T-cell (primary cell): ENCODE data around the gene IGFBP2. TPM values are rescaled to one million over a fixed set of nuclear protein-coding genes. Genes with fewer than 3 reads are reported as not detected.

Source experiments
- ATAC-seq, 4 experiments: fragments of 200-7000 bp in 3 of 4; fragments of 150-1000 bp in 1 of 4; cut with Tn5 transposase; replicated peaks in 1 of 4; 1 replicate in 3 of 4; 2 replicates in 1 of 4; pipeline ENCODE4 v1.10.0; 2021; ENCODE audit warnings: moderate library complexity in 3 of 4, mild to moderate bottlenecking in 2 of 4, moderate number of reproducible peaks in 1 of 4
- CTCF ChIA-PET, 2 donors: fragments of 300-600 bp; sonication (Branson Sonifier 250); formaldehyde crosslinking; loops; one replicate each; lab custom pipeline; 2022; ENCODE audit warnings: antibody characterized with exemption in 2 of 2; lab: Charles Lee
- POLR2A ChIA-PET, 2 donors: fragments of 300-600 bp; sonication (Branson Sonifier 250); formaldehyde crosslinking; loops; one replicate each; lab custom pipeline; 2022; ENCODE audit warnings: antibody characterized with exemption in 2 of 2; lab: Charles Lee
- DNase-seq, 35 experiments: peaks; one replicate each; pipeline versions ENCODE4 v3.0.0 to v3.0.0-alpha.2; 2013 to 2023
- H3K27ac ChIP-seq: one replicate; pipeline ENCODE4 v1.5.1; 2013; ENCODE audit warnings: low read length
- H3K27me3 ChIP-seq, 2 experiments: replicated peaks in 1 of 2; 1 replicate in 1 of 2; 2 replicates in 1 of 2; pipeline versions ENCODE4 v1.6.1 to v1.7.0; 2013; ENCODE audit warnings: low read length in 1 of 2, mixed read lengths in 1 of 2; ENCODE audit not compliant: control insufficient read depth in 2 of 2, insufficient read depth in 2 of 2; ENCODE audit errors: extremely low read depth in 1 of 2
- H3K36me3 ChIP-seq, 2 donors: 1 replicate in 1 of 2; 2 replicates in 1 of 2; pipeline versions ENCODE4 v1.6.1 to v1.7.0; 2013; ENCODE audit warnings: low read length in 1 of 2; ENCODE audit not compliant: control insufficient read depth in 2 of 2, insufficient read depth in 1 of 2; ENCODE audit errors: extremely low read depth in 1 of 2
- H3K4me1 ChIP-seq, 2 experiments: 1 replicate in 1 of 2; 2 replicates in 1 of 2; pipeline versions ENCODE4 v1.6.1 to v1.7.0; 2013; ENCODE audit warnings: low read length in 2 of 2, mixed read lengths in 1 of 2; ENCODE audit not compliant: insufficient read depth in 2 of 2, control insufficient read depth in 1 of 2; ENCODE audit errors: extremely low read depth in 1 of 2
- H3K4me3 ChIP-seq, 2 donors: 1 replicate in 1 of 2; 2 replicates in 1 of 2; pipeline versions ENCODE4 v1.5.1 to v1.7.0; 2013; ENCODE audit warnings: mild to moderate bottlenecking in 2 of 2, low read length in 1 of 2, moderate library complexity in 1 of 2; ENCODE audit not compliant: control insufficient read depth in 1 of 2; ENCODE audit errors: extremely low read depth in 1 of 2
- H3K9me3 ChIP-seq: 2 replicates; pipeline ENCODE4 v1.7.0; 2013
- H3K27ac Mint-ChIP-seq, 2 donors: one replicate each; pipeline ENCODE4 v1.8.0; 2020 to 2021; ENCODE audit warnings: mild to moderate bottlenecking in 2 of 2, mixed read lengths in 2 of 2
- H3K27me3 Mint-ChIP-seq, 2 donors: one replicate each; pipeline ENCODE4 v1.8.0; 2021 to 2022; ENCODE audit warnings: mixed read lengths in 2 of 2
- H3K36me3 Mint-ChIP-seq: one replicate; pipeline ENCODE4 v1.8.0; 2021; ENCODE audit warnings: mixed read lengths
- H3K4me1 Mint-ChIP-seq, 3 donors: one replicate each; pipeline ENCODE4 v1.8.0; 2020 to 2022; ENCODE audit warnings: mixed read lengths in 3 of 3, mild to moderate bottlenecking in 1 of 3
- H3K4me3 Mint-ChIP-seq, 3 donors: one replicate each; pipeline ENCODE4 v1.8.0; 2020 to 2022; ENCODE audit warnings: mild to moderate bottlenecking in 3 of 3, mixed read lengths in 3 of 3, moderate library complexity in 3 of 3
- H3K9me3 Mint-ChIP-seq, 3 donors: one replicate each; pipeline ENCODE4 v1.8.0; 2020 to 2022; ENCODE audit warnings: mixed read lengths in 3 of 3
- WGBS: methylation state at CpG from one replicate; pipeline ENCODE4 v1.1.5; 2013; ENCODE audit warnings: missing lambda C conversion rate; ENCODE audit not compliant: insufficient coverage; 5-methylcytosine and 5-hydroxymethylcytosine counted together
- total RNA-seq, 35 experiments: library from RNA in 6 of 35; stranded (reverse) in 6 of 35; fragments of 120-200 nt in 1 of 35; gene quantifications; one replicate each; pipeline versions ENCODE4 v1.2.1 to v1.2.4 and lab custom pipeline; 2013 to 2026

IGFBP2 gene
- total RNA-seq, 5 donors from 2014 or later (not counting 1 experiment from before 2014, with no cell fraction given), result 0.46 to 2.1 (median 1.8) TPM; not detected in 2

- peak in 1 of 4 experiments; percentile 35 for ATAC-seq
- Histone ChIP-seq H3K36me3 (no peaks in the 10 kb centered on the region), H3K27me3 (peaks cover 0 to 6% of the 10 kb centered on the region in 2 experiments), H3K27ac (no peak overlapping the region), H3K4me3 (no peak overlapping the region), H3K9me3 (no peaks in the 10 kb centered on the region), H3K4me1 (peaks cover 0 to 8% of the 10 kb centered on the region in 2 experiments)
- Mint-ChIP-seq H3K4me3 (no peak overlapping the region), H3K36me3 (no peaks in the 10 kb centered on the region), H3K4me1 (peaks cover 0 to 8% (median 0%) of the 10 kb centered on the region in 3 donors), H3K9me3 (peaks cover 0 to 4% (median 3%) of the 10 kb centered on the region in 3 donors), H3K27me3 (peaks cover 0 to 6% of the 10 kb centered on the region in 2 donors), H3K27ac (no peak overlapping the region)
- no peak for DNase-seq
- WGBS, result 85% methylated on average over 4 of the region's 12 CpGs
- POLR2A ChIA-PET, result interaction anchor here in 1 of 2 donors (0.6 kb wide), 1 partner anchor 7 kb away, joined by 3 read pairs; no protein-coding TSS in a partner anchor
- CTCF ChIA-PET, result interaction anchor here in 1 of 2 donors (0.5 kb wide), 1 partner anchor 104 kb away, joined by 3 read pairs; no protein-coding TSS in a partner anchor
These were observed 13.5 kb upstream of the IGFBP2 start for GRCh38 chr2:216619411-216620393.

DNA sequence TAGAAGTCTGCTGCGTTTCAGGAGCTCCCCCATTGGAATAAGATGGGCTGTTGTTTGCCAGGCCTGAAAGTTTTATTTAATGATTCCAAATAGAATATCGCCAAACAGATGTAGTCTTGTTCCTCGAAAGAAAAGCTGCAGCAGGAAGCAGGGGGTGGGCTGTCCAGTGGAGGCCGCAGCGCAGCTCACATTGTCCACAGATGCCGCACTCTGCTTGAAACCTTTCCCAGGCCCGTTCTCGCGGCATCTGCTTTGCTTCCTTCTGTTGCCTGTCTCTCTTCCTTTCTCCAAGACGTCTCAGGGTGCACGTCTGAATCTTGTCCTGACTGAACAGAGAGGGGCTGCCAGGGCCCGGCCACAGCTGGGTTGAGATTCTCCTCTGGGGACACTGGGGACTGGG, 12.4 kb upstream of the IGFBP2 start:
- no peak overlapping the region for H3K27ac Mint-ChIP-seq
- Histone ChIP-seq H3K9me3 (no peaks in the 10 kb centered on the region), H3K27ac (no peak overlapping the region), H3K4me1 (peaks cover 0 to 8% of the 10 kb centered on the region in 2 experiments), H3K27me3 (peaks cover 0 to 4% of the 10 kb centered on the region in 2 experiments), H3K4me3 (no peak overlapping the region), H3K36me3 (no peaks in the 10 kb centered on the region)
- CTCF ChIA-PET, result interaction anchor here in 1 of 2 donors (0.5 kb wide), 1 partner anchor 1135 kb away, joined by 3 read pairs; no protein-coding TSS in a partner anchor
- POLR2A ChIA-PET, result no interaction called here
- peaks cover 0 to under 1% of the 10 kb centered on the region in 2 donors for H3K27me3 Mint-ChIP-seq
- H3K9me3 Mint-ChIP-seq, result peaks cover 0 to 4% (median 3%) of the 10 kb centered on the region in 3 donors
- WGBS, result 88% methylated on average over 11 of the region's 12 CpGs
- no peak for ATAC-seq
- H3K4me1 Mint-ChIP-seq, result peaks cover 0 to 8% (median 0%) of the 10 kb centered on the region in 3 donors
- DNase-seq, result no peak
- H3K4me3 Mint-ChIP-seq, result no peak overlapping the region
- H3K36me3 Mint-ChIP-seq, result no peaks in the 10 kb centered on the region

DNA sequence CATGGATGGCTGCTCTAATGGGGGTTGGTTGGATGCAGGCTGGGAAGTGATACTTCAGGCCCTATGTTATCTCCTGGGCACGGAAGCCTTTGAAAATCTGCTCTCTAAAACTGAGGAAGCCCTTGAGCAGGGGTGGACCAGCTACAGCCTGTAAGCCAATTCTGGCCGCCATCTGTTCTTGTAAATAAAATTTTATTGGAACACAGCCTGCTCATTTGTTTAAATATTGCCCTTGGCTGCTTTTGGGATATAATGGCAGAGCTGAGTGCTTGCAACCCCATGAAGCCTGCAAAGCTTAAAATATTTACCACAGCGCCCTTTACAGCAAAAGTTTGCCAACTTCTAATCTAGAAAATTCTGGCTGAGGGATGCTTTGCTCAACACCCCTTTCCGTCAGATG, 11.9 kb upstream of the IGFBP2 start:
- H3K27ac ChIP-seq, result no peak overlapping the region
- H3K9me3 Mint-ChIP-seq, result peaks cover 0 to 4% (median 3%) of the 10 kb centered on the region in 3 donors
- H3K9me3 ChIP-seq, result no peaks in the 10 kb centered on the region
- ATAC-seq (no peak), DNase-seq (no peak)
- ChIA-PET POLR2A (no interaction called here), CTCF (no interaction called here)
- H3K4me1 ChIP-seq, result peaks cover 0 to 8% of the 10 kb centered on the region in 2 experiments
- peaks cover 0 to 8% (median 0%) of the 10 kb centered on the region in 3 donors for H3K4me1 Mint-ChIP-seq
- no peak overlapping the region for H3K27ac Mint-ChIP-seq
- no peak overlapping the region for H3K4me3 Mint-ChIP-seq
- no peaks in the 10 kb centered on the region for H3K36me3 ChIP-seq
- no peaks in the 10 kb centered on the region for H3K36me3 Mint-ChIP-seq
- no CpG with 5 or more reads among the region's 4 CpGs for WGBS
- no peaks in the 10 kb centered on the region for H3K27me3 Mint-ChIP-seq
- H3K4me3 ChIP-seq, result no peak overlapping the region
- peaks cover 0 to 4% of the 10 kb centered on the region in 2 experiments for H3K27me3 ChIP-seq

DNA sequence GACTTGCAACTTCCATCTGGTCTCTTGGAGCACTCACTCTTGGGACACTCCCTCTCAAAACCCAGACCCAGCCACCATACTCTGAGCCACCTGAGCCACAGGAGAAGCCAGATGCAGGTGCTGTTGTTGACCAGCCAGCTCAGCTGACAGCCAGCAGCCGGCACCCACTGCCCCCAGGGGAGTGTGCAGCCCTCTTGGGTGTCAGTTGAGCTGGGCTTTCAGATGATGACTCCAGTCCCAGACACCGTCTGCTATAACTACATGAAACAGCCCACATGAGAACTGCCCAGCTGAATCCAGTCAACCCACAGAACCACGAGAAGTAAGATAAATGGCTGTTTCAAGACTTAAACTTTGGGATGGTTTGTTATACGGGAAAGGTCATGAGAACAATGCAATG, 10.7 kb upstream of the IGFBP2 start:
- DNase-seq (no peak), ATAC-seq (no peak)
- peaks cover 0 to 4% (median 3%) of the 10 kb centered on the region in 3 donors for H3K9me3 Mint-ChIP-seq
- WGBS, result 76% methylated on average over 2 of the region's 4 CpGs
- no peak overlapping the region for H3K27ac Mint-ChIP-seq
- no peaks in the 10 kb centered on the region for H3K36me3 Mint-ChIP-seq
- POLR2A ChIA-PET, result no interaction called here
- no peak overlapping the region for H3K4me3 ChIP-seq
- peaks cover 0 to 8% (median 0%) of the 10 kb centered on the region in 3 donors for H3K4me1 Mint-ChIP-seq
- peaks cover 0 to 4% of the 10 kb centered on the region in 2 experiments for H3K27me3 ChIP-seq
- H3K27me3 Mint-ChIP-seq, result no peaks in the 10 kb centered on the region
- no peak overlapping the region for H3K4me3 Mint-ChIP-seq
- peaks cover 0 to 8% of the 10 kb centered on the region in 2 experiments for H3K4me1 ChIP-seq
- H3K36me3 ChIP-seq, result no peaks in the 10 kb centered on the region
- CTCF ChIA-PET, result no interaction called here
- H3K27ac ChIP-seq, result no peak overlapping the region
- no peaks in the 10 kb centered on the region for H3K9me3 ChIP-seq

- no peak overlapping the region for H3K27ac Mint-ChIP-seq
- H3K9me3 ChIP-seq, result no peaks in the 10 kb centered on the region
- no CpG with 5 or more reads among the region's 2 CpGs for WGBS
- CTCF ChIA-PET, result no interaction called here
- POLR2A ChIA-PET, result no interaction called here
- no peaks in the 10 kb centered on the region for H3K36me3 Mint-ChIP-seq
- H3K4me3 Mint-ChIP-seq, result no peak overlapping the region
- H3K36me3 ChIP-seq, result no peaks in the 10 kb centered on the region
- peaks cover 0 to 6% (median 0%) of the 10 kb centered on the region in 3 donors for H3K4me1 Mint-ChIP-seq
- H3K4me1 ChIP-seq, result peaks cover 0 to 6% of the 10 kb centered on the region in 2 experiments
- DNase-seq (no peak), ATAC-seq (no peak)
- no peak overlapping the region for H3K27ac ChIP-seq
- peaks cover 0 to 3% of the 10 kb centered on the region in 2 donors for H3K27me3 Mint-ChIP-seq
- H3K4me3 ChIP-seq, result no peak overlapping the region
- peaks cover 0 to 4% of the 10 kb centered on the region in 2 experiments for H3K27me3 ChIP-seq
- H3K9me3 Mint-ChIP-seq, result peaks cover 0 to 4% (median 3%) of the 10 kb centered on the region in 3 donors
These were observed 9.0 kb upstream of the IGFBP2 start for GRCh38 chr2:216624251-216624650.

DNA sequence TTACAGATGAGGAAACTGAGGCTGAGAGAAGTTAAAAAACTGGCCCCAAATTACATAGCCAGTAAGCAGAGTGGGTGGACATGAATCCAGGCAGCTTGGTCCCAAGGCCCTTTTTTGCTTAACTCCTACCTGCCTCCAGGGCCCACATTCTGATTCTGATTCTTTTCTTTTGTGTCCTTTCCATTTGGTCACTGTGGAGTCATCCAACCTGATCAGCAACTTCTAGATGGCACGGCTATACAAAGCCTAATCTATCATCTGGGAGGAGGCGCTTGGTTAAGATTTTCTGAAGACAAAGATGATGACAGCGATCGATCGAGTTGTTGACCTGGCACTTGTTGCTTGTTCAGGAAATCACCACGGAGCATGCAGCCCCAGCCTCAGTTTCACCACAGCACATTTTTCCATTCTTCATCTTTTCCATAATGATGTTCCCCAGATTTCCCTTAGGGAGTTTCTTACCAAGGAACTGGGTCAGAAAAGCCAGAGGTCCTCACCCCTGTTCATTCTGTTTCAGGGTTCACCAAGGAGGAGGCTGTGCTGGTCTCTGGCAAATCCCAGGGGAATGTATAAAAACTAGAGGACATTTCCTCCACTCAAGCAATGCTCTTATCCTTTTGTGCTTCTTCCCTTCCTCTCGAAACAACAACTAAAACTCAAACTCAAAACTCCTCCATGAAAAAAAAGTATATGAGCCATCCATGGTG, 6.9 kb upstream of the IGFBP2 start:
- Histone ChIP-seq H3K27ac (no peak overlapping the region), H3K4me1 (no peaks in the 10 kb centered on the region), H3K36me3 (no peaks in the 10 kb centered on the region), H3K27me3 (peaks cover 0 to 5% of the 10 kb centered on the region in 2 experiments), H3K4me3 (no peak overlapping the region), H3K9me3 (no peaks in the 10 kb centered on the region)
- DNase-seq, result no peak
- ATAC-seq, result no peak
- peaks cover 0 to 4% (median 3%) of the 10 kb centered on the region in 3 donors for H3K9me3 Mint-ChIP-seq
- no peaks in the 10 kb centered on the region for H3K36me3 Mint-ChIP-seq
- no peaks in the 10 kb centered on the region for H3K4me1 Mint-ChIP-seq
- no peak overlapping the region for H3K27ac Mint-ChIP-seq
- H3K27me3 Mint-ChIP-seq, result peaks cover 5 to 6% of the 10 kb centered on the region in 2 donors
- POLR2A ChIA-PET, result no interaction called here
- H3K4me3 Mint-ChIP-seq, result no peak overlapping the region
- WGBS, result 78% methylated on average over 6 of the region's 7 CpGs
- CTCF ChIA-PET, result no interaction called here
